ENCODE measurements around the gene MTHFR. TPM values are rescaled to one million over a fixed set of nuclear protein-coding genes. Genes with fewer than 3 reads are reported as not detected.

MTHFR gene
- total RNA-seq, 1 experiment from 2014 or later = 18.2 TPM

GRCh38 chr1:11807133-11807532 lies 1.4 kb upstream of the MTHFR start:
- H3K4ac ChIP-seq (ENCODE audit: low read depth, low read length) = no peak overlapping the region
- WGBS (ENCODE audit: extremely low coverage, insufficient read length, low lambda C conversion rate) = no CpG with 5 or more reads among the region's 2 CpGs
- H3K4me1 ChIP-seq (ENCODE audit: insufficient read depth, low read length) = peaks cover 3% of the 10 kb centered on the region; the same call in 1 of the 2 replicates
- H3K79me1 ChIP-seq (ENCODE audit: insufficient read depth, low read depth, low read length, poor library complexity, severe bottlenecking) = peaks cover 4% of the 10 kb centered on the region
- no peak overlapping the region for H2AK5ac ChIP-seq (ENCODE audit: insufficient read length, low read length)
- Mint-ChIP-seq H3K4me3 (peak overlapping the region; percentile 98 to 99), H3K9me3 (no peaks in the 10 kb centered on the region), H3K27ac (peak overlapping the region in 2 of 3 experiments; percentile 91 to 99; a peak in 3 of 7 replicates), H3K36me3 (ENCODE audit: insufficient read depth in 1 of 3, low read depth in 3 of 3) (peaks cover 24 to 43% (median 33%) of the 10 kb centered on the region in 3 experiments), H3K27me3 (ENCODE audit: low read depth) (no peaks in the 10 kb centered on the region; the same call in 1 of the 2 replicates), H3K4me1 (peaks cover 35 to 43% of the 10 kb centered on the region in 2 experiments)
- H4K5ac ChIP-seq (ENCODE audit: insufficient read length, low read depth, low read length) = no peak overlapping the region
- no peak overlapping the region for H3K23ac ChIP-seq (ENCODE audit: insufficient read length, low read depth, low read length)
- H3K9ac ChIP-seq (ENCODE audit: extremely low read depth, insufficient read length, low read length) = no peak overlapping the region
- H4K91ac ChIP-seq (ENCODE audit: insufficient read length, low read depth, low read length) = no peak overlapping the region
- no peak overlapping the region for H3T11ph ChIP-seq (ENCODE audit: low read length)
- H2BK15ac ChIP-seq (ENCODE audit: low read depth, low read length) = no peak overlapping the region
- DNase-seq = no peak
- peaks cover 8% of the 10 kb centered on the region; the same call in 1 of the 2 replicates for H3K79me2 ChIP-seq (ENCODE audit: insufficient read depth, low read length)
- no peak overlapping the region for H3K27ac ChIP-seq (ENCODE audit: insufficient read length, low read depth, low read length)
- no peak overlapping the region for H2AFZ ChIP-seq (ENCODE audit: low read length)
- no peak overlapping the region for H2BK120ac ChIP-seq (ENCODE audit: low read depth, low read length, poor library complexity, severe bottlenecking)
- H4K8ac ChIP-seq (replicated peaks; ENCODE audit: insufficient read length, low read depth, low read length) = no peak overlapping the region
- no peak overlapping the region for H2BK5ac ChIP-seq (ENCODE audit: insufficient read length, low read length)
- H3K14ac ChIP-seq (ENCODE audit: insufficient read depth, low read length) = no peak overlapping the region
- H3K4me2 ChIP-seq (ENCODE audit: insufficient read depth, insufficient read length, low read length) = peak overlapping the region; percentile 89
- H3K56ac ChIP-seq (ENCODE audit: insufficient read length, low read depth, low read length) = no peak overlapping the region
- H2BK12ac ChIP-seq (ENCODE audit: insufficient read length, low read depth, low read length) = no peak overlapping the region
- H3K9me3 ChIP-seq (ENCODE audit: control insufficient read depth, low read depth, low read length) = no peaks in the 10 kb centered on the region
- H2BK20ac ChIP-seq (ENCODE audit: low read depth, low read length, poor library complexity, severe bottlenecking) = no peak overlapping the region
- H3K23me2 ChIP-seq (ENCODE audit: insufficient read length, low read depth, low read length, poor library complexity, severe bottlenecking) = peaks cover 13% of the 10 kb centered on the region
- no peak for TF ChIP-seq CTCF (conservative IDR thresholded peaks at IDR 0.05)
- no peak overlapping the region for H3K18ac ChIP-seq (ENCODE audit: insufficient read length, low read depth, low read length)
- H4K20me1 ChIP-seq (ENCODE audit: control insufficient read depth, insufficient read depth, insufficient read length) = no peaks in the 10 kb centered on the region
- H3K27me3 ChIP-seq (ENCODE audit: insufficient read depth, low read length) = no peaks in the 10 kb centered on the region
